ENCODE data around the gene RAB6A.

Gene RAB6A

DNA sequence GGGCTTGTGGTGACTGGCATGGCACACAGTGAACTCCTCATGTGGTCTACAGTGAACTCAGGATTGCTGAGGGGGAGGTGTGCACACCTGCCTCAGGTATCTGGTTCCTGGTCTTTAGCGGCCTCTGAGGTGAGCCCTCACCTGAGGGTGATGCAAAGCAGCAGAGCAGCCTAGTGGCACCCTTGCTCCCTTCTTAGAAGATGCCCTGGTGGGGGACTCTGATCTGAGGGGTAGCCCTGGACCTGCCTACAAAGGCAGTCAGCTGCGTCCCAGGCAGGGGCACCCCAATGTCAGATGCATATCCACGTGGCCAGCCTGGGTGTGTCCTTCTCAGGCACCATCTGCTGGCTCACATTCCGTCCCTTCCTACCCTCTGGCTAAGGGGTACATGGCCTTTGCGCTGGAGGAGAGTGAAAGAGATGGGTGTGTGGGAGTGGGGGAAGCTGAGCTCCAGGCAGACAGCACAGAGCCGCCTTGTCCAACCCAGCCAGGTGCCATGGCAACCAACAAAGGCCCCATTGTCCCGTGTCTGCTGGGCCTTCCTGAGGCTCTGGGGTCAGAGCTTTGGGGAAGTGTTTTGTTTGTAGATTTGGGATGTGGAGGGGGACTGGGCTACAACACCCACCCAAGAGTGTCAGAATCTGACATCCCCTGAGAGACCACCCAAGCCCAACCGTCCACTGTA, 108.7 kb downstream of the RAB6A start:
- no peak for DNase-seq

- no peak for DNase-seq
Observed at GRCh38 chr11:73651661-73652045, 109.2 kb downstream of the RAB6A start.

GRCh38 chr11:73651252-73651651, 109.6 kb downstream of the RAB6A start:
- no peak for DNase-seq

- no peak for DNase-seq
Observed at GRCh38 chr11:73650400-73650799, 110.5 kb downstream of the RAB6A start.

- no peak for DNase-seq
Observed at GRCh38 chr11:73649206-73649605, 111.7 kb downstream of the RAB6A start.

GRCh38 chr11:73648571-73649046, 112.3 kb downstream of the RAB6A start:
- no peak for DNase-seq

GRCh38 chr11:73648121-73648520, 112.8 kb downstream of the RAB6A start:
- DNase-seq, result no peak

GRCh38 chr11:73647459-73648100, 113.3 kb downstream of the RAB6A start:
- DNase-seq, result peak; percentile 92 to 94

- DNase-seq, result no peak
Observed at GRCh38 chr11:73645972-73646631, 114.8 kb downstream of the RAB6A start, which contains the start of gene PLEKHB1. PLEKHB1 (plus strand) TSS chr11:73646581; CDS start chr11:73646609, 28 bp downstream.

DNA sequence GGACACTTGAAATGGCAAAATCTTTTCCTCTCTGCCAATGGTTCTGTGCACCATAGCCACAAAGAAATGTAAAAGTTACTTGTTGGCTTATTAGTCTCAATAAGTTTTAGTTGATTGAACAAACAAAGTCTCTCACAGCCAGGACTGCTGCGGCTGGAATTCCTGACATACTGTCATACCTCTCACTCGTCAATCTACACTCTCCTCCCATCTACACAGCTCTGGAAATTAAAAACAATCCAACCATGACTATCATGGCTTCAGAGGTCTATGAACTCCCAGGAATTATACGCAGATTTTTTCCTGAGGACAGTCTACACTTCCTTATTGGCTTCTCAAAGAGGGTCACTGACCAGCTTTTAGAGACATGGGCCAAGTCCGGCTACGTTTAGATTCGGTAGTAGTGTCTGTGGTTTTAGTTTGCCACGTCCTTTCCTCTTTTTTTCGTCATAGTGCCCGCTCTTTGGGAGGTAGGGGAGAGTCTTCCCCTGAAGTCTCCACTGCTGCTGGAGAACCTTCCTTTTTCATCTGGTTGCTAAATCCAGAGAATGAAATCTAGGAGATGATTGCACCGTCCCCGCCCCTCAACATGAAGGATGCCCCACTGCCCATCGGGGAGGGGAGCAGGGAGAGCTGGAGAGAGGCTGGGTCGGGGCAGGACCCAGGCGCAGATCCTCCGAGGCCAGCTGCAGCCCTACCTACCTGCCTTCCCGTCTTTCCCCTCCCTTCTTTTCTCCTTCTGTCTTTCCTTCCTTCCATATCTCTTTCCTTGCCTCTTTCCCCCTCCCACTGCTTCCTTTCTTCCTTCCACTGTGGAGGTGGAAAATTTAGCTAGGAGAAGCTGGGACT, 115.5 kb downstream of the RAB6A start:
- no peak for DNase-seq

DNA sequence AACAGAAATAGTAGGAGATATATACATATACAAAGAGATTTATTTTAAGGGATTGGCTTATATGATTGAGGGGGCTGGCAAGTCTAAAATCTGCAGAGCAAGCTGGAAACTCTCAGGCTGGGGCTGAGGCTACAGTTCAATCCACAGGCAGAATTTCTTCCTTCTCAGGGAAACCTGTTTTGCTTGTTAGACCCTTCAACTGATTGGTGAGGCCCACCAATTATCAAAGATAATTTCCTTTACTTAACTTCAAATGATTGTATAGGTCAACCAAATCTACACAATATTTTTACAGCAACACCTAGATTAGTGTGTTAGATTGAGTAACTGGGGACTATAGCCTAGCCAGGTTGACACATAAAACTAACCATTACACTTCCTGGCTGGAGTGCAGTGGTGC, 119.2 kb downstream of the RAB6A start:
- no peak for DNase-seq

DNA sequence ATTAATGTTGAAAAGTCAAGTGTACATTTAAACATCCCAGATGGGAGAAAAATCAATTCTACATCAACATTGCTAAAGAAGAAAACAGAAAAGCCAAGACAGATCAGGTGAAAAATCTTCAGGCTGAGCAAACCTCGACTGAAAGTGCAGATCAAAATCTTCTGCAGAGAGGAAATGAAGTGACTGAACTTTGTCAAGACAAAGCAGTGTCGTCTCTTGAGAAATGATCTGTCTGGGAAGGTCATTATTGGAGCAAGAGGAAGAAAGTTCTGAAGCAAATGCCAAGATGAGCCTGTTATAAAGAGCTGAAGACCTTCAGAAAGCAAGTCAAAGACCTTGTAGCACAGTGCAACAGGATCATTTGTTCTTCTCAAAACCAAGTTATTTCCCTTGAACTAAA, 120.3 kb downstream of the RAB6A start:
- no peak for DNase-seq

- DNase-seq, result no peak
Observed at GRCh38 chr11:73637012-73637411, 123.9 kb downstream of the RAB6A start.

DNA sequence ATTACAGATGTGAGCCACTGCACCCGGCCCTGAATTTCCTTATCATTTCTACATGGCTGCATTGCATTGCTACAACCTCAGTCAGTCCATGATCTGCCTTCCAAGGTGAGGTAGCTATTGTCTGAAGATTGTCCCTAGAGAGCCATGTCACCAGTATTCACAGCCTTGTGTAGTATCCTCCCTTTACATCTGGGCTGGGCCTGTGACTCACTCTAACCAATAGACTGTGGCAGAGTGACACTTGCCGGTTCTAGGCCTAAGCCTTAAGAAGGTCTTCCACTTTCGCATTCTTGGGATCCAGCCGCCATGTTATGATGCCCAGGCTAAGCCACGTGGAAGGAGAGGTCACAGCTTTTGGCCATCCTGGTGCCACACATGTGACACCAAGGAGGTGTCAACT, 124.6 kb downstream of the RAB6A start:
- no peak for DNase-seq

- DNase-seq, result no peak
Observed at GRCh38 chr11:73635721-73636120, 125.2 kb downstream of the RAB6A start.

- DNase-seq, result no peak
Observed at GRCh38 chr11:73633999-73634398, 126.9 kb downstream of the RAB6A start.

- no peak for DNase-seq
Observed at GRCh38 chr11:73632996-73633395, 127.9 kb downstream of the RAB6A start.

- no peak for DNase-seq
Observed at GRCh38 chr11:73629907-73630306, 131.0 kb downstream of the RAB6A start.

DNA sequence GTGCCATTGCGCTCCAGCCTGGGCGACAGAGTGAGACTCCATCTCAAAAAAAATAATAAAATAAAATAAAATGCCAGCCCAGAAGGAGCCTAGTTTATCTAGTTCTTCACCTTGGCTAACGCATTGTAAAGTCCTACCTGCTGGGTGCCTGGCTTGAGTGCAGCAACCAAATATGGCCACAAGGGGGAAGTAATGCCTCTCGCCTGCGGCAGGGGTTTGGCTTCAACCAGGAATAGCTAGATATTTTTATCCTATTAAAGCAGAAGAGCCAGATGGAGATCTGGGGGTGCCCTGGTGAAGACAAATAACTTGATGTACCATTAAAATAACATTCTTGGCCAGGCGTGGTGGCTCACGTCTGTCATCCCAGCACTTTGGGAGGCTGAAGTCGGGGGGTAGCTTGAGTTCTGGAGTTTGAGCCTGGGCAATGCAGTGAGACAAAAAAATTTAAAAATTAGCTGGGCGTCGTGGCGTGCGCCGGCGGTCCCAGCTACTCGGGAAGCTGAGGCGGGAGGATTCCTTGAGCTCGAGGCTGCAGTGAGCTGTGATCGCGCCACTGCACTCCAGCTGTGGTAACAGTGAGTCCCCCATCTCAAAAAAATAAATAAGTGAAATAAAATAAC, 135.1 kb downstream of the RAB6A start:
- DNase-seq, result peak; percentile 69 to 77

Measured in NCI-H2081 (cell line).